Aorta (tissue), 5 donors: ENCODE data around the gene ARAP1. TPM values are rescaled to one million over a fixed set of nuclear protein-coding genes. Genes with fewer than 3 reads are reported as not detected.

Experiments used
- ATAC-seq: fragments of 200-7000 bp; cut with Tn5 transposase; one replicate; pipeline ENCODE4 v1.9.1; 2022; ENCODE audit warnings: moderate library complexity; ENCODE audit not compliant: low FRiP score
- DNase-seq, 2 donors: peaks; one replicate each; pipeline ENCODE4 v3.0.0-alpha.2; 2020
- H3K27ac ChIP-seq, 2 donors: one replicate each; pipeline ENCODE4 v1.5.1; 2013; ENCODE audit warnings: low read length in 2 of 2, mild to moderate bottlenecking in 2 of 2, moderate library complexity in 2 of 2, control low read depth in 1 of 2, inconsistent platforms in 1 of 2, low read depth in 1 of 2
- H3K27me3 ChIP-seq, 2 donors: one replicate each; pipeline ENCODE4 v1.6.1; 2013; ENCODE audit warnings: control low read depth in 1 of 2, low read length in 1 of 2, mild to moderate bottlenecking in 1 of 2, moderate library complexity in 1 of 2; ENCODE audit not compliant: insufficient read depth in 2 of 2, control insufficient read depth in 1 of 2
- H3K36me3 ChIP-seq, 2 donors: one replicate each; pipeline ENCODE4 v1.6.1; 2013; ENCODE audit warnings: control low read depth in 1 of 2, low read length in 1 of 2, mild to moderate bottlenecking in 1 of 2; ENCODE audit not compliant: insufficient read depth in 2 of 2, control insufficient read depth in 1 of 2
- H3K4me1 ChIP-seq, 2 donors: one replicate each; pipeline ENCODE4 v1.6.1; 2013; ENCODE audit warnings: low read length in 2 of 2, control low read depth in 1 of 2, mild to moderate bottlenecking in 1 of 2, moderate library complexity in 1 of 2; ENCODE audit not compliant: insufficient read depth in 2 of 2, control insufficient read depth in 1 of 2
- H3K4me3 ChIP-seq, 2 donors: one replicate each; pipeline ENCODE4 v1.5.1; 2013; ENCODE audit warnings: low read length in 2 of 2, control low read depth in 1 of 2, mild to moderate bottlenecking in 1 of 2
- H3K9me3 ChIP-seq: one replicate; pipeline ENCODE4 v1.6.1; 2013; ENCODE audit warnings: mild to moderate bottlenecking, low read length; ENCODE audit not compliant: control insufficient read depth
- WGBS, 2 donors: extraction: QIAGEN DNeasy Blood & Tissue Kit; methylation state at CpG; one replicate each; pipeline ENCODE4 v1.1.7; 2013; 5-methylcytosine and 5-hydroxymethylcytosine counted together
- intact Hi-C, 2 donors: fragments of 100-400 bp; cut with DNase I; formaldehyde crosslinking; loops; one replicate each; pipeline versions ENCODE4 v1.14.2 to v1.15.0; 2022
- polyA plus RNA-seq, 2 donors: library from polyadenylated mRNA; stranded (reverse); fragments of 200-250 nt; gene quantifications; one replicate each; pipeline ENCODE4 v1.2.3, GENCODE V29; 2013
- total RNA-seq, 2 donors: library from RNA; stranded (reverse); fragmentation: NEBNext Ultra II Directional; extraction: Animal tissue kit (Norgen Biotek cat#: 25700); gene quantifications; one replicate each; pipeline ENCODE4 v1.2.1, GENCODE V29; 2021
- donor health status: healthy with polysubstance abuse.
- donor health status: Bipolar disorder and iron deficiency.
- donor health status: DM: no; HTN: no; CAD: no.
- donor health status: DM: no; HTN: no; CAD: no.
- donor health status: DM: yes; HTN: yes; CAD: no.

The ARAP1 gene
- total and polyA plus RNA-seq, 4 donors, result 30.8 to 166 (median 66.4) TPM

- Histone ChIP-seq H3K4me1 (peaks cover 0 to 3% of the 10 kb centered on the region in 2 donors), H3K36me3 (no peaks in the 10 kb centered on the region), H3K27me3 (no peaks in the 10 kb centered on the region), H3K9me3 (no peaks in the 10 kb centered on the region), H3K27ac (peak overlapping the region; percentile 1 to 79), H3K4me3 (no peak overlapping the region)
- intact Hi-C loops, result loop anchor here (5.0 kb wide), 3 partner anchors 37 to 67 kb away; partner anchors contain the start of gene ARAP1 (in 1 of the 2)
- no peak for ATAC-seq
- 5 to 6% methylated on average over 10 of the region's 10 CpGs for WGBS, 2 donors
- DNase-seq, result peak in 1 of 2 donors; percentile 78
Observed at GRCh38 chr11:72789493-72790131, 37.4 kb upstream of the ARAP1 start.

GRCh38 chr11:72788241-72788640 lies 36.0 kb upstream of the ARAP1 start:
- Histone ChIP-seq H3K9me3 (no peaks in the 10 kb centered on the region), H3K36me3 (no peaks in the 10 kb centered on the region), H3K4me3 (no peak overlapping the region), H3K27ac (no peak overlapping the region), H3K4me1 (peaks cover 0 to 3% of the 10 kb centered on the region in 2 donors), H3K27me3 (no peaks in the 10 kb centered on the region)
- WGBS, 2 donors, result 89 to 95% methylated on average over 7 of the region's 7 CpGs
- no peak for DNase-seq
- no peak for ATAC-seq
- intact Hi-C loops, result no loop called here

- peaks cover 0 to 3% of the 10 kb centered on the region in 2 donors for H3K4me1 ChIP-seq
- 88% methylated on average over 16 of the region's 16 CpGs for WGBS, 2 donors
- intact Hi-C loops, result no loop called here
- DNase-seq (no peak), ATAC-seq (no peak)
- no peaks in the 10 kb centered on the region for H3K36me3 ChIP-seq
- H3K27me3 ChIP-seq, result no peaks in the 10 kb centered on the region
- H3K4me3 ChIP-seq, result no peak overlapping the region
- H3K27ac ChIP-seq, result no peak overlapping the region
- no peaks in the 10 kb centered on the region for H3K9me3 ChIP-seq
Observed at GRCh38 chr11:72787216-72788104, 35.3 kb upstream of the ARAP1 start.

GRCh38 chr11:72786305-72787215 lies 34.4 kb upstream of the ARAP1 start:
- no peak for ATAC-seq
- Histone ChIP-seq H3K27me3 (no peaks in the 10 kb centered on the region), H3K9me3 (no peaks in the 10 kb centered on the region), H3K4me1 (peaks cover 0 to 3% of the 10 kb centered on the region in 2 donors), H3K36me3 (no peaks in the 10 kb centered on the region), H3K4me3 (no peak overlapping the region), H3K27ac (no peak overlapping the region)
- intact Hi-C loops, result no loop called here
- DNase-seq, result no peak
- WGBS, 2 donors, result 84 to 86% methylated on average over 8 of the region's 8 CpGs

- ATAC-seq (no peak), DNase-seq (no peak)
- peaks cover 0 to 3% of the 10 kb centered on the region in 2 donors for H3K4me1 ChIP-seq
- H3K27me3 ChIP-seq, result no peaks in the 10 kb centered on the region
- 88 to 90% methylated on average over 10 of the region's 10 CpGs for WGBS, 2 donors
- no peaks in the 10 kb centered on the region for H3K36me3 ChIP-seq
- no peaks in the 10 kb centered on the region for H3K9me3 ChIP-seq
- H3K4me3 ChIP-seq, result no peak overlapping the region
- intact Hi-C loops, result loop anchor here (5.0 kb wide), 2 partner anchors 33 to 57 kb away; no protein-coding TSS in a partner anchor
- H3K27ac ChIP-seq, result no peak overlapping the region
Observed at GRCh38 chr11:72784662-72785061, 32.5 kb upstream of the ARAP1 start.

GRCh38 chr11:72783144-72783905 lies 31.1 kb upstream of the ARAP1 start:
- ATAC-seq (no peak), DNase-seq (no peak)
- H3K4me1 ChIP-seq, result no peaks in the 10 kb centered on the region
- no peaks in the 10 kb centered on the region for H3K36me3 ChIP-seq
- H3K4me3 ChIP-seq, result no peak overlapping the region
- intact Hi-C loops, result loop anchor here (5.0 kb wide), 2 partner anchors 34 to 56 kb away; no protein-coding TSS in a partner anchor
- H3K27ac ChIP-seq, result no peak overlapping the region
- no peaks in the 10 kb centered on the region for H3K27me3 ChIP-seq
- WGBS, 2 donors, result 86 to 93% methylated on average over 2 of the region's 2 CpGs
- H3K9me3 ChIP-seq, result no peaks in the 10 kb centered on the region

- 61 to 65% methylated on average over 14 of the region's 14 CpGs for WGBS, 2 donors
Observed at GRCh38 chr11:72782081-72782920, 30.1 kb upstream of the ARAP1 start.

More at GRCh38 chr11:72782081-72782920, 30.1 kb upstream of the ARAP1 start:
- Histone ChIP-seq H3K9me3 (no peaks in the 10 kb centered on the region), H3K4me1 (no peaks in the 10 kb centered on the region), H3K27me3 (no peaks in the 10 kb centered on the region), H3K27ac (no peak overlapping the region), H3K36me3 (no peaks in the 10 kb centered on the region), H3K4me3 (peak overlapping the region; percentile 70 to 87)
- DNase-seq (no peak), ATAC-seq (no peak)
- intact Hi-C loops, result loop anchor here (5.0 kb wide), 2 partner anchors 35 to 55 kb away; no protein-coding TSS in a partner anchor
